ENCODE data around the gene LRRC53. TPM values are rescaled to one million over a fixed set of nuclear protein-coding genes. Genes with fewer than 3 reads are reported as not detected.

Gene LRRC53
- total RNA-seq, 2 donors from 2014 or later = not detected

GRCh38 chr1:74437035-74437434 is 75.4 kb downstream of the LRRC53 start:
- Mint-ChIP-seq H3K4me3 (no peak overlapping the region), H3K4me1 (ENCODE audit: low read depth in 2 of 2) (no peaks in the 10 kb centered on the region), H3K27me3 (peaks cover 0 to 16% of the 10 kb centered on the region in 2 donors), H3K9me3 (peaks cover 16% of the 10 kb centered on the region), H3K36me3 (no peaks in the 10 kb centered on the region), H3K27ac (no peak overlapping the region)
- DNase-seq (ENCODE audit: low spot score) = no peak
- ATAC-seq = no peak

DNA sequence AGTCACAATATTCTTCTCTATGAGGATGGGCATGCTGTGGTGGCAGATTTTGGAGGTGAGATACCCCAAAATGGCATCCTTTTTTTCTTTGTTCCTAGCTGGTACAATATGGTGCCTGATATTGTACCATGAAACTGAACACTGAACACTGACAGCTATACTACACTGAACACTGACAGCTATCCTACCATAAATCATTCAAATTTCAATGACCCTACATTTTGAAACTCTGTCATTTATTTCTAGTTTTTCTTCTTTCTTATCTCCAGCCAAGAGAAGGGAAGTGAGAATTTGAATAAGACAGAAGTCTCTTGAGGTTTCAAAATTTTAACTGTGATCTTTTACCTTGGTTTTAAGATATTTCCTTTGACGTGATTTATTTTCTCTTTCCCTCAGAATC is 76.3 kb downstream of the LRRC53 start:
- Mint-ChIP-seq H3K27me3 (peaks cover 0 to 16% of the 10 kb centered on the region in 2 donors), H3K4me1 (ENCODE audit: low read depth in 2 of 2) (no peaks in the 10 kb centered on the region), H3K9me3 (peaks cover 16% of the 10 kb centered on the region), H3K4me3 (no peak overlapping the region), H3K36me3 (no peaks in the 10 kb centered on the region), H3K27ac (no peak overlapping the region)
- ATAC-seq = no peak
- no peak for DNase-seq (ENCODE audit: low spot score)

DNA sequence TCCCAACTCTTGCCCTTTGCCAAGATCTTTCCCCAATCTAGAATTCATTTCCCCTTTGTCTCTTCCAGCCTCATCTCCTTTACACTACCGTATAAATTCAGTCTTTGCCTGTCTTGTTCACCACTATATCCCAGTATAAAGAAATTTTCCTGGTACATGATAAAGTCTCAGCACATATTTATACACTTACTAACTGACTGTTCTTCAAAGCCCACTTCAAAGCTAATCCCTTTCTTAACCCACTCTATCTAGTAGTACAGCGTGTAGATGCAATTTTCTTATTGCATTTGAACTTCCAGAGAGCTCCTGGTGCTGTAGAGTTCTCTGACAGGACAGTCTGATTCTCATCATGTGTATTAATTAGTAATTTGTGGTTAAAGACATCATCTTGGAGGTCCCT is 78.1 kb downstream of the LRRC53 start:
- Mint-ChIP-seq H3K9me3 (peaks cover 13% of the 10 kb centered on the region), H3K4me1 (ENCODE audit: low read depth in 2 of 2) (no peaks in the 10 kb centered on the region), H3K27ac (no peak overlapping the region), H3K4me3 (no peak overlapping the region), H3K27me3 (peaks cover 0 to 16% of the 10 kb centered on the region in 2 donors), H3K36me3 (no peaks in the 10 kb centered on the region)
- DNase-seq (ENCODE audit: low spot score) = no peak
- ATAC-seq = no peak

DNA sequence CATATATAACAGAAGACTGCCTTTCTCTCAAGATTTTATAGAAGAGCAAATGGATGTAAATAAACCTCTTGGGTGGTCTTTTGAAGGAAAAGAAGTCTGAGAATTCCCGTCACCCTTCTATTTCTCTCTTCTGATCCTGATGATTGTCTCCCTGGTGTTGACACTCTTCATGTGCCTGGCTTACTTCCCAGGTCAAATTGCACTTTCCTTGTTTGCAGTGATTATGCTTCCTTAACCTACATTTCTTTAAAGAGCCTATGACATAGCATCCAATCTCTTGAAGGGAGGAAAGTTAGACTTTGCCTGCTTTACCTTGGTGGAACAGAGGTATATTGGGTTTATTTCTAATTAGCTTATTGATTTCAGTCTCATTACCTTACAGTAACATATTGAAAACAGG is 80.1 kb downstream of the LRRC53 start:
- peaks cover 0 to 15% of the 10 kb centered on the region in 2 donors for H3K27me3 Mint-ChIP-seq
- H3K9me3 Mint-ChIP-seq = peaks cover 17% of the 10 kb centered on the region
- H3K27ac Mint-ChIP-seq = no peak overlapping the region
- H3K4me3 Mint-ChIP-seq = no peak overlapping the region
- H3K36me3 Mint-ChIP-seq = no peaks in the 10 kb centered on the region
- no peak for ATAC-seq
- DNase-seq (ENCODE audit: low spot score) = no peak
- H3K4me1 Mint-ChIP-seq (ENCODE audit: low read depth in 2 of 2) = no peaks in the 10 kb centered on the region

GRCh38 chr1:74431531-74431930 is 80.9 kb downstream of the LRRC53 start:
- Mint-ChIP-seq H3K27me3 (peaks cover 0 to 10% of the 10 kb centered on the region in 2 donors), H3K36me3 (no peaks in the 10 kb centered on the region), H3K4me1 (ENCODE audit: low read depth in 2 of 2) (no peaks in the 10 kb centered on the region), H3K4me3 (no peak overlapping the region), H3K27ac (no peak overlapping the region), H3K9me3 (peaks cover 13% of the 10 kb centered on the region)
- no peak for ATAC-seq
- no peak for DNase-seq (ENCODE audit: low spot score)

DNA sequence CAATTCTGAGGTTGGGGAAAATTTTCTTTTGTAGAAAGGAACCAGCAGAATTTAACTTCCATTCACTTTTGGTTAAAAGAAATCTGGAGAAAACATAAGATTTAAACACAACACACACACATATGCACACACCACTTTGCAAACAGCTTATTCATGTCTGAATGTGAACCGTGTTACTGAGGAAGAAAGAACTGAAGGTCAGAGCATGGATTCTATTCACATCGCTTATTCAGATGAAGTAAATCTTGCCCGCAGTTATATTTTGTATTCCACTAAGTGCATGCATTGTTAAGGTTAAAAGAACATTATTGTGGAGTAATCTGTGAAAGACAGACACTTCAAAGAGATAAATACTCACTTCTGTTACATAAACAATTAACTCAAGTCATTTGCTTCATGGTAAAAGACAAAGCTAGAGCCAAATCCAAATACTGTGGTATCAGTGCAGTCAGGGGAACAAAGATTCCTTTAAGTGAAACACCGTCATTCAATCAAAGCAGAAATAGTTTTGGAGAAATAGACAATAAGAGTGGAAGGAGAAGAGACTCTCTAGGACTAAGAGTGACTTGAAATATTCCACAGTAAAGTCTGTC is 82.0 kb downstream of the LRRC53 start:
- ATAC-seq (no peak), DNase-seq (ENCODE audit: low spot score) (no peak)
- H3K27me3 Mint-ChIP-seq = peaks cover 0 to 10% of the 10 kb centered on the region in 2 donors
- H3K27ac Mint-ChIP-seq = no peak overlapping the region
- H3K4me1 Mint-ChIP-seq (ENCODE audit: low read depth in 2 of 2) = no peaks in the 10 kb centered on the region
- peaks cover 15% of the 10 kb centered on the region for H3K9me3 Mint-ChIP-seq
- no peaks in the 10 kb centered on the region for H3K36me3 Mint-ChIP-seq
- no peak overlapping the region for H3K4me3 Mint-ChIP-seq

- H3K27me3 Mint-ChIP-seq = peaks cover 0 to 10% of the 10 kb centered on the region in 2 donors
- H3K27ac Mint-ChIP-seq = no peak overlapping the region
- DNase-seq (ENCODE audit: low spot score) = no peak
- H3K4me1 Mint-ChIP-seq (ENCODE audit: low read depth in 2 of 2) = no peaks in the 10 kb centered on the region
- peaks cover 15% of the 10 kb centered on the region for H3K9me3 Mint-ChIP-seq
- no peaks in the 10 kb centered on the region for H3K36me3 Mint-ChIP-seq
- no peak for ATAC-seq
- H3K4me3 Mint-ChIP-seq = no peak overlapping the region
Measured at GRCh38 chr1:74429580-74429979, 82.8 kb downstream of the LRRC53 start.

- ATAC-seq = no peak
- Mint-ChIP-seq H3K4me3 (no peak overlapping the region), H3K9me3 (peaks cover 10% of the 10 kb centered on the region), H3K27ac (no peak overlapping the region), H3K4me1 (ENCODE audit: low read depth in 2 of 2) (no peaks in the 10 kb centered on the region), H3K27me3 (no peaks in the 10 kb centered on the region), H3K36me3 (no peaks in the 10 kb centered on the region)
- DNase-seq (ENCODE audit: low spot score) = no peak
Measured at GRCh38 chr1:74427681-74428080, 84.7 kb downstream of the LRRC53 start.

DNA sequence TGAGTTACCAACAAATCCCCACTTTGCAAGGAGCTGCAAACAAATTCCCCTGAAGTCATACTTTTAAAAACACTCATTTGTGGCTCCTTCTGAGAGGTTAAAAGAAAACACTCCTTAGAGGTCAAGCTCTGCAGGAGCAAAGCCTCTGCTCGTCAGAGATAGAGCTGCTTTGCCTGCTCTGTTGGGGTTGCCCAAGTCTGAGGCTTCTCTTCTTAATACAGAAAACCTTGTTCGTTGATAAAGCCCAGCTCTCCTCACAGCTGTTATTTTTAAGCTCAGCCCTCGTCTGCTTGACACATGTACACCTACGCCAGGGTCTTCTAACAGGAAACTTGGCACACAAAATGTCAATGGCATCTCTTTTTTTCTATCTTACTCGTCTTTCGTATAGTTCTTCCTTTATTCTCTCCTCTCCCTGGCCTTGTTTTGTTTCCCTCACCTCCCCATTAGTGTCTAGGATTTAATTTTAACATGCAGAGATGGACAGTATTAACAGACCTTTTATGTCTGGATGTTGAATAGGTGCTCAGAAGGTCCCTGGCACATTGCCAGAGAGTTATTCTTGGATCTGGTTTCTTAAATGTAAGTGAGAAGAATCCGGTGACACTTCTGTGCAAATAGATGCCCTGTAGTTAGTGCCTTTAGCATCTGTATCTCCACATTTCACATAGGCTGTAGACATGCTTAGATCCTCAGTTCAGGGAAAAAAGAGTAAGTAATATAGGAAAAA is 86.0 kb downstream of the LRRC53 start:
- H3K27ac Mint-ChIP-seq = no peak overlapping the region
- H3K9me3 Mint-ChIP-seq = peaks cover 10% of the 10 kb centered on the region
- DNase-seq (ENCODE audit: low spot score) (no peak), ATAC-seq (no peak)
- no peaks in the 10 kb centered on the region for H3K4me1 Mint-ChIP-seq (ENCODE audit: low read depth in 2 of 2)
- no peaks in the 10 kb centered on the region for H3K36me3 Mint-ChIP-seq
- H3K4me3 Mint-ChIP-seq = no peak overlapping the region
- H3K27me3 Mint-ChIP-seq = no peaks in the 10 kb centered on the region

DNA sequence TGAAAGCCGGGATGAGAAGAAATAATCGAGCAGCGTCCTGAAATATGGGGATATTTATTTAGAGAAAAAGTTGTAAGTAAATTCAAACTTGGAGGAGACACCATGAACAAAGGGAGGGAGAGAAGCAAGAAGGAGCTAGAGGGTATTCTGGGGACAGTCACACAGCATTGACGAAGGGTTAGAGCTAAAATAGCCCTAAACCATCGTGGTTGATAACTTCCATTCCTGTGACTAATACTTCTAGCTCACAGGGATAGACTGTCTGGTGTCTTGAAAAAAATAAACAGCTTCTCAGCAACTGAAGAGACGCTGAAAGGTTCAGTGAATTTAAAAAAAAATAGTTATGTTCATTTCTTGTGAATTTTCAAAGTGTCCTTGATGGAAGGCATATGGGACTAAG is 86.7 kb downstream of the LRRC53 start:
- DNase-seq (ENCODE audit: low spot score) (no peak), ATAC-seq (no peak)
- H3K4me3 Mint-ChIP-seq = no peak overlapping the region
- no peak overlapping the region for H3K27ac Mint-ChIP-seq
- H3K27me3 Mint-ChIP-seq = no peaks in the 10 kb centered on the region
- H3K9me3 Mint-ChIP-seq = peaks cover 10% of the 10 kb centered on the region
- no peaks in the 10 kb centered on the region for H3K4me1 Mint-ChIP-seq (ENCODE audit: low read depth in 2 of 2)
- no peaks in the 10 kb centered on the region for H3K36me3 Mint-ChIP-seq

DNA sequence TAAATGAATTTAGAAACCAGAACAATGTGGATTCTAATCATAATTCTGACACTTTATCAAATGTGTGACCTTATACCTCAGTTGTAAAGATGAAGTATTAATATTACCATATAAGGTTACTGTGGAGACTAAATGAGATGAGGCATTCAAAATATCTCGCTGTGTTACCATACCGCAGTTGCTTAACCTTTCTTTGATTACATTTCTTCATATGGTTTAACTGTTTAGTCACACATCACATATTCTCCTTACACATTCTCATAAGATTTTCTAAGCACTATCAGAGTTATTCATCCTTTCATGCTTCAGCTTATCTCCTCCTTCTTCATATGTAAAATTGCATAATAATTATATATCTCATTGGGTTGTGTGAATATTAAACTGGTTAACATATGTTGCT is 88.9 kb downstream of the LRRC53 start:
- no peak overlapping the region for H3K4me3 Mint-ChIP-seq
- H3K9me3 Mint-ChIP-seq = peaks cover 5% of the 10 kb centered on the region
- H3K27me3 Mint-ChIP-seq = no peaks in the 10 kb centered on the region
- no peak overlapping the region for H3K27ac Mint-ChIP-seq
- H3K36me3 Mint-ChIP-seq = no peaks in the 10 kb centered on the region
- DNase-seq (ENCODE audit: low spot score) (no peak), ATAC-seq (no peak)
- no peaks in the 10 kb centered on the region for H3K4me1 Mint-ChIP-seq (ENCODE audit: low read depth in 2 of 2)

GRCh38 chr1:74422421-74423292 is 89.8 kb downstream of the LRRC53 start:
- H3K4me1 Mint-ChIP-seq (ENCODE audit: low read depth in 2 of 2) = no peaks in the 10 kb centered on the region
- no peaks in the 10 kb centered on the region for H3K36me3 Mint-ChIP-seq
- no peak overlapping the region for H3K4me3 Mint-ChIP-seq
- peaks cover 5% of the 10 kb centered on the region for H3K9me3 Mint-ChIP-seq
- DNase-seq (ENCODE audit: low spot score) (no peak), ATAC-seq (no peak)
- no peaks in the 10 kb centered on the region for H3K27me3 Mint-ChIP-seq
- no peak overlapping the region for H3K27ac Mint-ChIP-seq

DNA sequence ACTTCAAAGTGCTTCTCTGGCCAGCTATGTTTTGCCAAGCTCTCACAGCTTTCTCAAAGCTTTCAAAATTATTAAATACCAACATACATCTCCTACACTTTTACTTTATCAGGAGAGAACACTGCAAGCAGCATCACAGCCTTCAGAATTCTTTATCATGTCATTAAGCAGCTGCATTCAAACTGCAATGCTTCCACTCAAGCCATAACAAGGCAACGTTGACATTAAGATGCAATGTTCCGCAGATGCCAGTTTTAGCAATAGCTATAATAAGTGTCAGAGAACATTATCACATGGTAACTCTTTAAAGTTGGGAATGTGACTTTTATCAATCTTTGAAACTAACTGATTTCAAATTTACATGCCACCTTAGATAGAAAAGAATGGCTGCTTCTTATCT is 91.9 kb downstream of the LRRC53 start:
- no peaks in the 10 kb centered on the region for H3K4me1 Mint-ChIP-seq (ENCODE audit: low read depth in 2 of 2)
- H3K4me3 Mint-ChIP-seq = no peak overlapping the region
- H3K36me3 Mint-ChIP-seq = no peaks in the 10 kb centered on the region
- ATAC-seq (no peak), DNase-seq (ENCODE audit: low spot score) (no peak)
- H3K9me3 Mint-ChIP-seq = peaks cover 7% of the 10 kb centered on the region
- no peak overlapping the region for H3K27ac Mint-ChIP-seq
- no peaks in the 10 kb centered on the region for H3K27me3 Mint-ChIP-seq
